ENCODE results near the gene CSF1.
"Not testable (repeated sequence)": the region's sequence is repeated elsewhere in the genome, so short reads cannot be mapped to it uniquely, and the experiment has no call there.

The CSF1 gene

GRCh38 chr1:109942434-109942833 is 31.8 kb downstream of the CSF1 start:
- no peak for DNase-seq

- no peak for DNase-seq
Measured at GRCh38 chr1:109944541-109944940, 33.9 kb downstream of the CSF1 start.

GRCh38 chr1:109946511-109946910 is 35.9 kb downstream of the CSF1 start:
- no peak for DNase-seq

- DNase-seq = no peak
Measured at GRCh38 chr1:109947582-109948284, 37.1 kb downstream of the CSF1 start.

- no peak for DNase-seq
Measured at GRCh38 chr1:109948285-109948630, 37.6 kb downstream of the CSF1 start.

- DNase-seq = no peak
Measured at GRCh38 chr1:109950038-109950437, 39.4 kb downstream of the CSF1 start.

- no peak for DNase-seq
Measured at GRCh38 chr1:109950509-109950908, 39.9 kb downstream of the CSF1 start.

GRCh38 chr1:109951501-109951900 is 40.9 kb downstream of the CSF1 start:
- not testable (repeated sequence) for DNase-seq

- DNase-seq = no peak
Measured at GRCh38 chr1:109954041-109954512, 43.4 kb downstream of the CSF1 start.

- no peak for DNase-seq
Measured at GRCh38 chr1:109959632-109959973, 49.0 kb downstream of the CSF1 start.

GRCh38 chr1:109959974-109960744 is 49.5 kb downstream of the CSF1 start:
- no peak for DNase-seq

- DNase-seq = no peak
Measured at GRCh38 chr1:109960745-109961094, 50.1 kb downstream of the CSF1 start.

GRCh38 chr1:109963864-109964263 is 53.2 kb downstream of the CSF1 start:
- no peak for DNase-seq

- DNase-seq = no peak
Measured at GRCh38 chr1:109969146-109969829, 58.6 kb downstream of the CSF1 start.

GRCh38 chr1:109969907-109970306 is 59.3 kb downstream of the CSF1 start:
- no peak for DNase-seq

- no peak for DNase-seq
Measured at GRCh38 chr1:109971559-109971958, 60.9 kb downstream of the CSF1 start.

- no peak for DNase-seq
Measured at GRCh38 chr1:109974191-109974590, 63.5 kb downstream of the CSF1 start.

GRCh38 chr1:109975718-109976117 is 65.1 kb downstream of the CSF1 start:
- no peak for DNase-seq

- no peak for DNase-seq
Measured at GRCh38 chr1:109976762-109977161, 66.1 kb downstream of the CSF1 start.

- DNase-seq = no peak
Measured at GRCh38 chr1:109977225-109977624, 66.6 kb downstream of the CSF1 start.

GRCh38 chr1:109977657-109978378 is 67.2 kb downstream of the CSF1 start:
- no peak for DNase-seq

- no peak for DNase-seq
Measured at GRCh38 chr1:109978761-109979488, 68.3 kb downstream of the CSF1 start.

Measured in activated CD4-positive, CD25-positive, alpha-beta regulatory T cell treated with anti-CD3 and anti-CD28 coated beads, Interleukin-2, amount 50 U/mL, for 72 hours (primary cell).